ENCODE data around the gene MST1.
A peak's percentile ranks its signal among the peaks of the same experiment; 100 is the strongest.

The MST1 gene

GRCh38 chr3:49654955-49655556 is 34.2 kb downstream of the MST1 start:
- no peak for ATAC-seq

GRCh38 chr3:49654176-49654825 is 35.0 kb downstream of the MST1 start:
- ATAC-seq = no peak

GRCh38 chr3:49653621-49654020 is 35.7 kb downstream of the MST1 start:
- no peak for ATAC-seq

- no peak for ATAC-seq
These were observed 36.3 kb downstream of the MST1 start for GRCh38 chr3:49652903-49653415.

- ATAC-seq = no peak
These were observed 36.9 kb downstream of the MST1 start for GRCh38 chr3:49652218-49652902.

- ATAC-seq = no peak
These were observed 38.6 kb downstream of the MST1 start for GRCh38 chr3:49650637-49651036.

GRCh38 chr3:49650177-49650576 is 39.1 kb downstream of the MST1 start:
- no peak for ATAC-seq

GRCh38 chr3:49649576-49649975 is 39.7 kb downstream of the MST1 start:
- no peak for ATAC-seq

- no peak for ATAC-seq
These were observed 40.8 kb downstream of the MST1 start for GRCh38 chr3:49648354-49649019.

GRCh38 chr3:49647741-49648140 is 41.5 kb downstream of the MST1 start:
- no peak for ATAC-seq

GRCh38 chr3:49646236-49646635 is 43.0 kb downstream of the MST1 start:
- ATAC-seq = no peak

- ATAC-seq = no peak
These were observed 44.6 kb downstream of the MST1 start for GRCh38 chr3:49644684-49645083.

- ATAC-seq = no peak
These were observed 46.5 kb downstream of the MST1 start for GRCh38 chr3:49642708-49643145.

GRCh38 chr3:49641921-49642707 is 47.2 kb downstream of the MST1 start:
- no peak for ATAC-seq

- ATAC-seq = no peak
These were observed 48.0 kb downstream of the MST1 start for GRCh38 chr3:49641292-49641691.

GRCh38 chr3:49639551-49639950 is 49.7 kb downstream of the MST1 start:
- ATAC-seq = no peak

- ATAC-seq = no peak
These were observed 50.8 kb downstream of the MST1 start for GRCh38 chr3:49638445-49638844.

- ATAC-seq = peak; percentile 46 to 68
These were observed 52.2 kb downstream of the MST1 start for GRCh38 chr3:49636883-49637609.

- no peak for ATAC-seq
These were observed 54.5 kb downstream of the MST1 start for GRCh38 chr3:49634736-49635135.
